Gastrocnemius medialis (tissue), 4 donors: Measurements from ENCODE around the gene RBMS3. TPM values are rescaled to one million over a fixed set of nuclear protein-coding genes. Genes with fewer than 3 reads are reported as not detected.
A peak's percentile ranks its signal among the peaks of the same experiment; 100 is the strongest.

Experiments used
- ATAC-seq, 2 donors: fragments of 150-250 bp; one replicate each; pipeline ENCODE4 v1.9.1; 2016
- DNase-seq, 2 donors: peaks; one replicate each; pipeline ENCODE4 v3.0.0-alpha.2; 2019
- H3K27ac ChIP-seq, 4 donors: fragments of 200-600 bp; sonication (generic); 1 replicate in 1 of 4; 2 replicates in 3 of 4; pipeline ENCODE4 v1.5.1; 2016 to 2018; ENCODE audit warnings: mild to moderate bottlenecking in 2 of 4, moderate library complexity in 1 of 4
- H3K27me3 ChIP-seq, 3 donors: fragments of 200-600 bp; sonication (generic) in 2 of 3; 1 replicate in 1 of 3; 2 replicates in 2 of 3; pipeline versions ENCODE4 v1.5.1 to v1.6.0; 2016 to 2019; ENCODE audit warnings: mild to moderate bottlenecking in 1 of 3, moderate library complexity in 1 of 3
- H3K36me3 ChIP-seq, 2 donors: fragments of 200-600 bp; sonication (generic) in 1 of 2; one replicate each; pipeline ENCODE4 v1.5.1; 2017 to 2018
- H3K4me1 ChIP-seq, 2 donors: fragments of 200-600 bp; sonication (generic) in 1 of 2; one replicate each; pipeline ENCODE4 v1.5.1; 2016 to 2017; ENCODE audit warnings: mild to moderate bottlenecking in 2 of 2
- H3K4me3 ChIP-seq, 4 donors: fragments of 200-600 bp; sonication (generic) in 3 of 4; 1 replicate in 1 of 4; 2 replicates in 3 of 4; pipeline ENCODE4 v1.5.1; 2016 to 2019; ENCODE audit warnings: mild to moderate bottlenecking in 2 of 4
- H3K9me3 ChIP-seq, 3 donors: fragments of 200-600 bp; sonication (generic) in 2 of 3; 1 replicate in 1 of 3; 2 replicates in 2 of 3; pipeline ENCODE4 v1.5.1; 2016 to 2019
- CTCF ChIP-seq, 5 experiments: fragments of 450-650 bp in 3 of 5; fragments of 200-600 bp in 2 of 5; sonication (generic) in 2 of 5; IDR thresholded peaks in 4 of 5; conservative IDR thresholded peaks in 1 of 5; 1 replicate in 4 of 5; 2 replicates in 1 of 5; pipeline ENCODE4 v1.5.1; 2016 to 2019; ENCODE audit warnings: antibody characterized with exemption in 5 of 5, mild to moderate bottlenecking in 3 of 5, moderate library complexity in 3 of 5
- POLR2A ChIP-seq, 2 donors: fragments of 450-650 bp; IDR thresholded peaks; one replicate each; pipeline ENCODE4 v1.6.1; 2017; ENCODE audit warnings: antibody characterized with exemption in 2 of 2, mild to moderate bottlenecking in 2 of 2, moderate library complexity in 2 of 2
- in situ Hi-C, 4 donors: fragments of 200-750 bp; cut with MboI; loops; one replicate each; pipeline versions ENCODE4 v1.15.0 to v1.8.0; 2017; ENCODE audit warnings: low sequenced_read_pairs in 4 of 4
- intact Hi-C: fragments of 100-400 bp; cut with DNase I; formaldehyde crosslinking; loops from one replicate; pipeline ENCODE4 v1.15.1; 2023; ENCODE audit warnings: low total_unique reads
- total RNA-seq, 4 donors: library from RNA; depleted of rRNA; stranded (reverse); fragments of >200 nt; gene quantifications; one replicate each; pipeline versions ENCODE4 v1.1.0 to v1.2.3, GENCODE V29; 2016

The RBMS3 gene
- total RNA-seq, 4 donors from 2014 or later: 16.1 to 38.8 (median 22.7) TPM

GRCh38 chr3:29758108-29758433 is 477.2 kb downstream of the RBMS3 start:
- peaks cover 32 to 35% of the 10 kb centered on the region in 2 donors for H3K4me1 ChIP-seq
- H3K27ac ChIP-seq: peak overlapping the region; percentile 71 to 82 (median 78)
- peak overlapping the region in 1 of 4 donors; percentile 18 for H3K4me3 ChIP-seq
- DNase-seq: no peak
- H3K27me3 ChIP-seq: no peaks in the 10 kb centered on the region
- intact Hi-C loops: loop anchor here (5.0 kb wide), 1 partner anchor 116 kb away; no protein-coding TSS in a partner anchor
- peak in 1 of 2 donors; percentile 24 for ATAC-seq
- in situ Hi-C loops: loop anchor here in 3 of 4 donors (25.0 kb wide), 2 partner anchors 471 to 846 kb away; partner anchors contain the start of gene RBMS3 (in 3 of the 3)
- H3K36me3 ChIP-seq: no peaks in the 10 kb centered on the region
- H3K9me3 ChIP-seq: no peaks in the 10 kb centered on the region
- TF ChIP-seq POLR2A (IDR thresholded peaks at IDR 0.05) (no peak), CTCF (IDR thresholded peaks at IDR 0.05 in 4 of 5, conservative IDR thresholded peaks at IDR 0.05 in 1 of 5) (no peak)

- Histone ChIP-seq H3K27me3 (no peaks in the 10 kb centered on the region), H3K4me1 (peaks cover 32 to 35% of the 10 kb centered on the region in 2 donors), H3K27ac (peak overlapping the region; percentile 71 to 82 (median 78)), H3K4me3 (peak overlapping the region; percentile 8 to 37 (median 16)), H3K36me3 (no peaks in the 10 kb centered on the region), H3K9me3 (no peaks in the 10 kb centered on the region)
- intact Hi-C loops (loop anchor here (5.0 kb wide), 1 partner anchor 116 kb away; no protein-coding TSS in a partner anchor), in situ Hi-C loops (loop anchor here in 3 of 4 donors (25.0 kb wide), 2 partner anchors 471 to 846 kb away; partner anchors contain the start of gene RBMS3 (in 3 of the 3))
- DNase-seq (no peak), ATAC-seq (peak; percentile 65 to 69)
- no peak for TF ChIP-seq CTCF (IDR thresholded peaks at IDR 0.05 in 4 of 5, conservative IDR thresholded peaks at IDR 0.05 in 1 of 5)
- TF ChIP-seq POLR2A (IDR thresholded peaks at IDR 0.05): no peak
Measured at GRCh38 chr3:29758434-29759322, 477.8 kb downstream of the RBMS3 start.

DNA sequence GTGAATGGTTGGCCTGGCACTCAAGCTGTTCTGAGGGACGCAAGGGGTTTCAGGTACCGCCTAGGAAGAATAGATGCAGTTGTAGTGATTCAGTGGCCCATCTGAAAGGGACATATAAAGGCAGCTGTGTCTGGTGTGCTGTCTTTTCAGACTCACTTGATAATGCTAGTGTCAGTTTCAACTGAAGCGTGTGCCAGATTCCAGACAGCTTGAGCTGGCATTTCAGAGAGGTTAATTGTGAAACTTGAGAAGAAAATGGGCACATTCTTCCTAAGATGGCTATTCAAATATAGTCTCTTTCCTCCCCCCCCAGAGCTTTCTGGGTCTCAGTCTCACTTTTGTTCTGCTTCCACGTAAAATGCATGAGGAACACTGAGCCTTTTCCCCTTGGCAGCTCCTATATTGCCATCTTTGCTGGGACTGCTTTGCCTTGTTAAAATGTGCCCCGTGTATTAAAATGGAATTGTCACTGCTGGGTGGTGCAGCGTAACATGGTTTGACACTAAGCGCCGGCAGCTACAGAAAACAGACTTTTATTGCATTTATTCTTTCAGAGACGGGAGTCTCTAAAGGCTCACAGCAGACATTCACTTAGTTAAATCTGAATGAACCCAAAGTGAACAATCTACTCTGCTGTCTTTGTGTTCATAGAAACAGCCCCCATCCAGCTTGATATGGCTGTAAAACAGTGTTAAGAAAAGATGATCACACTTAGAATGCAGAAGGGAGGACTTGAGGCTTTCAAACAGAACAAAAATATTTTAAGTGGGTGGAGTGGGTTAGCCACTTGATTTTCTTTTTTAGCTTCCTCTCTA is 478.7 kb downstream of the RBMS3 start:
- in situ Hi-C loops: loop anchor here in 3 of 4 donors (10.0 to 25.0 kb wide), 3 partner anchors 235 to 847 kb away; partner anchors contain the start of gene RBMS3 (in 3 of the 3)
- Histone ChIP-seq H3K4me3 (peak overlapping the region; percentile 8 to 37 (median 16)), H3K27me3 (no peaks in the 10 kb centered on the region), H3K27ac (peak overlapping the region; percentile 71 to 82 (median 78)), H3K36me3 (no peaks in the 10 kb centered on the region), H3K4me1 (peaks cover 37 to 39% of the 10 kb centered on the region in 2 donors), H3K9me3 (no peaks in the 10 kb centered on the region)
- TF ChIP-seq CTCF (IDR thresholded peaks at IDR 0.05 in 4 of 5, conservative IDR thresholded peaks at IDR 0.05 in 1 of 5): no peak
- TF ChIP-seq POLR2A (IDR thresholded peaks at IDR 0.05): no peak
- intact Hi-C loops: loop anchor here (5.0 to 10.0 kb wide), 4 partner anchors 117 to 845 kb away; partner anchors contain the start of gene RBMS3
- DNase-seq: peak; percentile 15 to 28
- ATAC-seq: peak; percentile 73 to 74

DNA sequence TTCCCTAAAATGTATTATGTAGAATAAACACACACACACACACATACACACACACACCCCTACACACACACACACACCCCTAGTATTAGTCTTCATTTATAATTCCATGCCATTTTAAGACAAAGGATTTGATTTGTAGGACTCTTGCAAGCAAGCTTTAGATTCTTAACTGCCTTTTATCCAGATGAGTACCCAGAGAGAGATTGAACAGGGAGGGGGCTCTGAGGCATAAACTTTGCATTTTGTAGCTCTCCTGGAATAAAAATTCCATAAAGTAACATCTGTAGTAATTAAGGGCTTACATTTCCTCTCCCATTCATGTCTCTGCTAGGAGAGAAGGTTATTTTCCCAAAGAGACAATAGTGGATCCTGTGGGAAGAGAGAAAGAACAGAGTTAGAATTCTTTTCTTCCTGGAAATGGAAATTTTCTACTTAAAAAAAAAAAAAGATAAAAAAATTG is 479.4 kb downstream of the RBMS3 start:
- peaks cover 39 to 40% of the 10 kb centered on the region in 2 donors for H3K4me1 ChIP-seq
- no peaks in the 10 kb centered on the region for H3K36me3 ChIP-seq
- no peaks in the 10 kb centered on the region for H3K9me3 ChIP-seq
- in situ Hi-C loops (loop anchor here in 3 of 4 donors (10.0 to 25.0 kb wide), 3 partner anchors 235 to 848 kb away; partner anchors contain the start of gene RBMS3 (in 3 of the 3)), intact Hi-C loops (loop anchor here (5.0 to 10.0 kb wide), 3 partner anchors 478 to 845 kb away; partner anchors contain the start of gene RBMS3)
- peak overlapping the region; percentile 71 to 82 (median 78) for H3K27ac ChIP-seq
- H3K4me3 ChIP-seq: no peak overlapping the region
- H3K27me3 ChIP-seq: no peaks in the 10 kb centered on the region
- DNase-seq: no peak
- TF ChIP-seq CTCF (IDR thresholded peaks at IDR 0.05 in 4 of 5, conservative IDR thresholded peaks at IDR 0.05 in 1 of 5) (no peak), POLR2A (IDR thresholded peaks at IDR 0.05) (no peak)
- no peak for ATAC-seq
